NCI-H1092 (cell line): ENCODE measurements around the gene SLC52A1.
"Not testable (repeated sequence)": the region's sequence is repeated elsewhere in the genome, so short reads cannot be mapped to it uniquely, and the experiment has no call there.

Experiments
- DNase-seq: peaks from one replicate; lab custom pipeline; 2025; lab: John Stamatoyannopoulos, UW

SLC52A1 gene

GRCh38 chr17:5035315-5035714, at the start of gene SLC52A1:
SLC52A1 (minus strand) TSS chr17:5035426; CDS start chr17:5034606, 820 bp downstream.
- DNase-seq: no peak

GRCh38 chr17:5080591-5080990, 45.4 kb upstream of the SLC52A1 start:
- no peak for DNase-seq

GRCh38 chr17:5078106-5079028, 43.1 kb upstream of the SLC52A1 start, which contains the start of gene ZFP3:
ZFP3 (plus strand) TSS chr17:5078467; CDS start chr17:5091505, 13,038 bp downstream.
- DNase-seq: peak; percentile 73

- no peak for DNase-seq
Measured at GRCh38 chr17:5077781-5078105, 42.5 kb upstream of the SLC52A1 start.

- not testable (repeated sequence) for DNase-seq
Measured at GRCh38 chr17:5077275-5077674, 42.0 kb upstream of the SLC52A1 start.

GRCh38 chr17:5075472-5075871, 40.2 kb upstream of the SLC52A1 start:
- DNase-seq: not testable (repeated sequence)

- DNase-seq: no peak
Measured at GRCh38 chr17:5069724-5070123, 34.5 kb upstream of the SLC52A1 start.

GRCh38 chr17:5068236-5068635, 33.0 kb upstream of the SLC52A1 start:
- no peak for DNase-seq

- DNase-seq: no peak
Measured at GRCh38 chr17:5065227-5065744, 30.1 kb upstream of the SLC52A1 start.

- no peak for DNase-seq
Measured at GRCh38 chr17:5055543-5055942, 20.3 kb upstream of the SLC52A1 start.

- DNase-seq: no peak
Measured at GRCh38 chr17:5050278-5050677, 15.1 kb upstream of the SLC52A1 start.

- DNase-seq: no peak
Measured at GRCh38 chr17:5049314-5049841, 14.2 kb upstream of the SLC52A1 start.

GRCh38 chr17:5047446-5047845, 12.2 kb upstream of the SLC52A1 start:
- DNase-seq: no peak

GRCh38 chr17:5045496-5045895, 10.3 kb upstream of the SLC52A1 start:
- no peak for DNase-seq

- no peak for DNase-seq
Measured at GRCh38 chr17:5044630-5045029, 9.4 kb upstream of the SLC52A1 start.

GRCh38 chr17:5043524-5043923, 8.3 kb upstream of the SLC52A1 start:
- DNase-seq: no peak

GRCh38 chr17:5042157-5043022, 7.2 kb upstream of the SLC52A1 start:
- no peak for DNase-seq

- DNase-seq: no peak
Measured at GRCh38 chr17:5034651-5035050, 575 bp downstream of the SLC52A1 start.

GRCh38 chr17:5034063-5034462, 1.2 kb downstream of the SLC52A1 start:
- no peak for DNase-seq

- DNase-seq: no peak
Measured at GRCh38 chr17:5033352-5034015, 1.7 kb downstream of the SLC52A1 start.

GRCh38 chr17:5032865-5033264, 2.4 kb downstream of the SLC52A1 start:
- DNase-seq: no peak
